K562 (cell line): ENCODE results near the gene NPAS1. TPM values are rescaled to one million over a fixed set of nuclear protein-coding genes. Genes with fewer than 3 reads are reported as not detected.
A peak's percentile ranks its signal among the peaks of the same experiment; 100 is the strongest.

ENCODE experiments used
- ATAC-seq: fragments of 200-7000 bp; cut with Tn5 transposase; 3 replicates; pipeline ENCODE4 v1.9.1; 2020; ENCODE audit warnings: moderate library complexity
- BruUV-seq: library from RNA; stranded (reverse); fragments of 400-500 nt; replicated peaks from 2 replicates; lab custom pipeline; 2021; lab: Mats Ljungman, UMichigan
- CTCF ChIA-PET: fragments of 300-600 bp; formaldehyde crosslinking; extraction: SDS; loops from one replicate; lab custom pipeline; 2021; ENCODE audit warnings: low intra/inter-chr PET ratio; lab: Yijun Ruan, JAX
- POLR2A ChIA-PET: fragments of 300-600, 350-650 bp; sonication (Branson Sonifier 250); formaldehyde crosslinking; extraction: SDS; loops from one replicate; lab custom pipeline; 2021; ENCODE audit warnings: antibody characterized with exemption, inconsistent platforms; lab: Yijun Ruan, JAX
- DNase-seq, 4 experiments: peaks; one replicate each; pipeline versions ENCODE4 v3.0.0 to v3.0.0-alpha.2; 2011 to 2018; ENCODE audit warnings: low spot score in 3 of 4, mixed read lengths in 3 of 4; ENCODE audit errors: extremely low read depth in 1 of 4
- FAIRE-seq: peaks from 2 replicates; lab custom pipeline; 2011; peaks lifted over from hg19 to GRCh38; lab: Jason Lieb, UNC
- H2AFZ ChIP-seq: 2 replicates; pipeline ENCODE4 v1.6.0; 2011; ENCODE audit warnings: low read depth, low read length, control low read depth, inconsistent platforms
- H3K27ac ChIP-seq: fragments of 200-600 bp; 3 replicates; pipeline ENCODE4 v1.8.0; 2011; ENCODE audit warnings: low read depth, mild to moderate bottlenecking, control low read depth, inconsistent platforms, low read length, moderate library complexity, mixed read lengths; ENCODE audit errors: extremely low read depth
- H3K27me3 ChIP-seq, 2 experiments: fragments of 300-600 bp in 1 of 2; 2 replicates in 1 of 2; 3 replicates in 1 of 2; pipeline versions ENCODE4 v1.6.0 to v1.8.0; 2011; ENCODE audit warnings: inconsistent platforms in 2 of 2, low read length in 2 of 2, mild to moderate bottlenecking in 1 of 2, mixed read lengths in 1 of 2, moderate library complexity in 1 of 2; ENCODE audit not compliant: control insufficient read depth in 2 of 2, insufficient read depth in 2 of 2
- H3K36me3 ChIP-seq: fragments of 300-600 bp; 3 replicates; pipeline ENCODE4 v1.8.0; 2011; ENCODE audit warnings: mild to moderate bottlenecking, low read length, inconsistent platforms; ENCODE audit not compliant: control insufficient read depth, insufficient read depth
- H3K4me1 ChIP-seq, 2 experiments: fragments of 200-600 bp in 1 of 2; replicated peaks in 1 of 2; 2 replicates in 1 of 2; 3 replicates in 1 of 2; pipeline versions ENCODE4 v1.5.1 to v1.8.0; 2011; ENCODE audit warnings: inconsistent platforms in 2 of 2, low read length in 2 of 2, mild to moderate bottlenecking in 1 of 2, mixed read lengths in 1 of 2, moderate library complexity in 1 of 2; ENCODE audit not compliant: control insufficient read depth in 2 of 2, insufficient read depth in 2 of 2
- H3K4me2 ChIP-seq: 2 replicates; pipeline ENCODE4 v1.6.1; 2011; ENCODE audit warnings: low read length, control low read depth, inconsistent platforms, mixed read lengths; ENCODE audit not compliant: insufficient read depth
- H3K4me3 ChIP-seq: fragments of 200-600 bp; sonication (generic), shearing (Covaris generic); 2 replicates; pipeline ENCODE4 v1.5.1; 2016; ENCODE audit warnings: control low read depth, inconsistent platforms
- H3K79me2 ChIP-seq: fragments of 200-600 bp; 3 replicates; pipeline ENCODE4 v1.8.0; 2011; ENCODE audit warnings: low read length, inconsistent platforms; ENCODE audit not compliant: control insufficient read depth, insufficient read depth
- H3K9ac ChIP-seq, 2 experiments: 2 replicates each; pipeline versions ENCODE4 v1.6.0 to v1.6.1; 2011; ENCODE audit warnings: low read depth in 2 of 2, low read length in 2 of 2, control low read depth in 1 of 2, inconsistent platforms in 1 of 2, mild to moderate bottlenecking in 1 of 2, mixed read lengths in 1 of 2; ENCODE audit not compliant: insufficient read depth in 1 of 2
- H3K9me1 ChIP-seq: one replicate; pipeline ENCODE4 v1.6.0; 2011; ENCODE audit warnings: inconsistent platforms, mild to moderate bottlenecking, low read length, moderate library complexity; ENCODE audit not compliant: control insufficient read depth, insufficient read depth
- H3K9me3 ChIP-seq: replicated peaks from 2 replicates; pipeline ENCODE4 v1.5.1; 2011; ENCODE audit warnings: low read depth, low read length, inconsistent platforms; ENCODE audit not compliant: control insufficient read depth, insufficient read depth
- H4K20me1 ChIP-seq: replicated peaks from 2 replicates; pipeline ENCODE4 v1.6.1; 2011; ENCODE audit warnings: low read length, inconsistent platforms, mixed read lengths; ENCODE audit not compliant: control insufficient read depth, insufficient read depth
- ESRRB ChIP-seq: fragments of 250-450 bp; sonication (Bioruptor Pico); IDR thresholded peaks from 2 replicates; pipeline ENCODE4 v1.5.0; 2020; ENCODE audit warnings: mild to moderate bottlenecking, moderate library complexity, borderline replicate concordance
- ETS2 ChIP-seq: IDR thresholded peaks from 2 replicates; pipeline ENCODE4 v1.6.1; 2016; ENCODE audit warnings: borderline replicate concordance, missing genetic modification characterization, mild to moderate bottlenecking, moderate library complexity, missing compliant biosample characterization; ENCODE audit not compliant: poor library complexity, severe bottlenecking
- TCFL5 ChIP-seq: fragments of 250-450 bp; sonication (Bioruptor Pico); conservative IDR thresholded peaks from 2 replicates; pipeline ENCODE4 v1.6.1; 2021; ENCODE audit warnings: mild to moderate bottlenecking, moderate library complexity, matching md5 sums
- THRAP3 ChIP-seq: fragments of 450-650 bp; IDR thresholded peaks from 2 replicates; pipeline ENCODE4 v1.6.1; 2016; ENCODE audit warnings: mild to moderate bottlenecking, inconsistent platforms, borderline replicate concordance
- WGBS: fragments of 100-300 bp; shearing (Covaris generic); methylation state at CpG from one replicate; pipeline ENCODE4 v1.1.6; 2016; ENCODE audit warnings: low coverage, mixed read lengths; ENCODE audit not compliant: insufficient coverage; ENCODE audit errors: missing lambda C conversion rate; 5-methylcytosine and 5-hydroxymethylcytosine counted together
- in situ Hi-C: fragments of 300-500 bp; cut with MboI; formaldehyde crosslinking; loops from 4 replicates; pipeline ENCODE4 v1.15.0; 2018; ENCODE audit warnings: inconsistent platforms, mixed read lengths
- intact Hi-C: fragments of 100-400 bp; cut with micrococcal nuclease; formaldehyde crosslinking; loops from 2 replicates; pipeline ENCODE4 v1.14.2; 2022
- polyA plus RNA-seq, 8 experiments: library from polyadenylated mRNA; depleted of rRNA in 4 of 8; stranded (reverse) in 5 of 8; unstranded in 3 of 8; fragments of >200 nt; fragmentation: Nextera tagmentation in 2 of 8; fragmentation: Illumina TruSeq in 1 of 8; extraction: Ambion mirVana in 2 of 8; extraction: Trizol in 1 of 8; gene quantifications; 2 replicates each; pipeline versions ENCODE4 v1.2.1 to v1.2.3, GENCODE V29; 2011 to 2014; ENCODE audit warnings: inconsistent platforms in 1 of 8, missing spikeins in 1 of 8
- total RNA-seq, 7 experiments: library from RNA; depleted of rRNA in 6 of 7; stranded (reverse); fragments of >200 nt in 6 of 7; fragmentation: Illumina TruSeq in 2 of 7; extraction: Trizol in 2 of 7; gene quantifications; 2 replicates each; pipeline versions ENCODE4 v1.2.1 to v1.2.3, GENCODE V29; 2011 to 2021; ENCODE audit warnings: low replicate concordance in 1 of 7
- TF ChIP-seq, protein P1 (sequence below), 2 experiments: IDR thresholded peaks; 2 replicates each; pipeline ENCODE4 v1.6.1; 2012; ENCODE audit warnings: improper control_type of control experiment in 2 of 2, low read depth in 2 of 2, low read length in 2 of 2, borderline replicate concordance in 1 of 2
- TF ChIP-seq, protein P2 (sequence below): fragments of 450-650 bp; IDR thresholded peaks from 2 replicates; pipeline ENCODE4 v1.6.1; 2017; ENCODE audit warnings: antibody characterized with exemption, mild to moderate bottlenecking
- TF ChIP-seq, protein P3 (sequence below): fragments of 150-350 bp; conservative IDR thresholded peaks from 2 replicates; pipeline ENCODE4 v1.6.1; 2014; ENCODE audit warnings: low read length

The NPAS1 gene
- total and polyA plus RNA-seq, 9 of the 15 experiments (the other 6 are each of a cell fraction or from before 2014, with no cell fraction given): 0.58 to 5.3 (median 2.0) TPM; not detected in 2

DNA sequence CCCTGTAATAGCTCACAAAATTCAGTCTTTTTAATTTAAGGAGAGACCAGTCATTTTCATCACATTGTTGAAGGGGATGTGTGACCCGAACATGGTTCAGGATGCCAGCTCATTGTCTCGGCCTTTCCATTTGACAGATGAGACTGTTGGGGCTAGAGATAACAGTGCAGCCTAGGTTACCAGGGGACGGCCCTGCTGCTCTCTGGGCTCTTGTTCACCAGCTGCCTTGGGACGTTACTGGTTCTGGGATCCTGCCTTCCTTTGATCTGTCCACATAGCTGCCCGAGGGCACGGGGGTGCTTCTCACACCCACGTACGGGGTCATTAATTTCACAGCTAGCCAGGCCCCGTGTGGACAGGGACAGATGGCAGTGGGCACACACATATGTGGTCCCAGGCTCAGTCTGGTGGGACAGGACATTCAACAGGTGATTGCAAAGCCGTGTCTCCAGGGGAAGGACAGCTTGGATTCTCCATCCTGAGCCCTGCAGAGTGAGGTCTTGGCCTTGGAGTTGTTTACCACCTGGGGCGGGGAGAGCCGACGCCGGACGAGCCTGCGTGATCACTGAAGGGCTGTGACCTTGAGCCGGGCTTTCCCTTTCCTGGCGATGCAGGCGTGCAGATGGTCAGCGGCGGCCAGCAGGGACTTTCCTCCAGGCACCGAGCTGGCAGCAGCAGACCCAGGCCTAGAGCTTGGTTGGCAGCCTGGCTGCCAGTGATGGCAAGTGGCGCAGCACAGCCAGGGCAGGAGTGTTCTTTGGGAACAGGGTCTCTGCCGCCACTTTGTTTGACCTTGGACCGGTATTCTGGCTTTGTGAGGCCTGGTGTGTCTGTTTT is 26.7 kb upstream of the NPAS1 start:
- WGBS: 86% methylated on average over 21 of the region's 25 CpGs
- Histone ChIP-seq H3K4me1 (peaks cover 8 to 27% of the 10 kb centered on the region in 2 experiments; a peak in 4 of 5 replicates), H2AFZ (no peak overlapping the region), H3K9ac (peak overlapping the region in 1 of 2 experiments; percentile 73; a peak in 1 of 4 replicates), H3K4me2 (no peak overlapping the region), H3K9me1 (no peaks in the 10 kb centered on the region), H3K27me3 (no peaks in the 10 kb centered on the region), H4K20me1 (0 out of 2 replicates have a peak, but pooled peaks cover 6% of the 10 kb centered on the region), H3K27ac (no peak overlapping the region), H3K36me3 (peaks cover 61% of the 10 kb centered on the region; the same call in 2 of the 3 replicates), H3K79me2 (no peaks in the 10 kb centered on the region; the same call in 2 of the 3 replicates), H3K4me3 (no peak overlapping the region), H3K9me3 (no peaks in the 10 kb centered on the region)
- in situ Hi-C loops: loop anchor here (5.0 to 10.0 kb wide), 2 partner anchors 141 to 238 kb away; partner anchors contain the start of gene AP2S1
- intact Hi-C loops: no loop called here
- DNase-seq: no peak
- FAIRE-seq: no peak
- ChIA-PET CTCF (interaction anchor here (3.1 kb wide), 1 partner anchor 137 kb away, joined by 15 read pairs; no protein-coding TSS in a partner anchor), POLR2A (interaction anchor here (1.0 kb wide), 1 partner anchor 10 kb away, joined by 4 read pairs; no protein-coding TSS in a partner anchor)
- TF ChIP-seq, protein P1, sequence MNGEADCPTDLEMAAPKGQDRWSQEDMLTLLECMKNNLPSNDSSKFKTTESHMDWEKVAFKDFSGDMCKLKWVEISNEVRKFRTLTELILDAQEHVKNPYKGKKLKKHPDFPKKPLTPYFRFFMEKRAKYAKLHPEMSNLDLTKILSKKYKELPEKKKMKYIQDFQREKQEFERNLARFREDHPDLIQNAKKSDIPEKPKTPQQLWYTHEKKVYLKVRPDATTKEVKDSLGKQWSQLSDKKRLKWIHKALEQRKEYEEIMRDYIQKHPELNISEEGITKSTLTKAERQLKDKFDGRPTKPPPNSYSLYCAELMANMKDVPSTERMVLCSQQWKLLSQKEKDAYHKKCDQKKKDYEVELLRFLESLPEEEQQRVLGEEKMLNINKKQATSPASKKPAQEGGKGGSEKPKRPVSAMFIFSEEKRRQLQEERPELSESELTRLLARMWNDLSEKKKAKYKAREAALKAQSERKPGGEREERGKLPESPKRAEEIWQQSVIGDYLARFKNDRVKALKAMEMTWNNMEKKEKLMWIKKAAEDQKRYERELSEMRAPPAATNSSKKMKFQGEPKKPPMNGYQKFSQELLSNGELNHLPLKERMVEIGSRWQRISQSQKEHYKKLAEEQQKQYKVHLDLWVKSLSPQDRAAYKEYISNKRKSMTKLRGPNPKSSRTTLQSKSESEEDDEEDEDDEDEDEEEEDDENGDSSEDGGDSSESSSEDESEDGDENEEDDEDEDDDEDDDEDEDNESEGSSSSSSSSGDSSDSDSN (IDR thresholded peaks at IDR 0.05; ENCODE audit: borderline replicate concordance in 1 of 2, low read depth in 2 of 2, low read length in 2 of 2): no peak
- TF ChIP-seq THRAP3: no peak
- no peak for TF ChIP-seq ETS2
- TF ChIP-seq, protein P2, sequence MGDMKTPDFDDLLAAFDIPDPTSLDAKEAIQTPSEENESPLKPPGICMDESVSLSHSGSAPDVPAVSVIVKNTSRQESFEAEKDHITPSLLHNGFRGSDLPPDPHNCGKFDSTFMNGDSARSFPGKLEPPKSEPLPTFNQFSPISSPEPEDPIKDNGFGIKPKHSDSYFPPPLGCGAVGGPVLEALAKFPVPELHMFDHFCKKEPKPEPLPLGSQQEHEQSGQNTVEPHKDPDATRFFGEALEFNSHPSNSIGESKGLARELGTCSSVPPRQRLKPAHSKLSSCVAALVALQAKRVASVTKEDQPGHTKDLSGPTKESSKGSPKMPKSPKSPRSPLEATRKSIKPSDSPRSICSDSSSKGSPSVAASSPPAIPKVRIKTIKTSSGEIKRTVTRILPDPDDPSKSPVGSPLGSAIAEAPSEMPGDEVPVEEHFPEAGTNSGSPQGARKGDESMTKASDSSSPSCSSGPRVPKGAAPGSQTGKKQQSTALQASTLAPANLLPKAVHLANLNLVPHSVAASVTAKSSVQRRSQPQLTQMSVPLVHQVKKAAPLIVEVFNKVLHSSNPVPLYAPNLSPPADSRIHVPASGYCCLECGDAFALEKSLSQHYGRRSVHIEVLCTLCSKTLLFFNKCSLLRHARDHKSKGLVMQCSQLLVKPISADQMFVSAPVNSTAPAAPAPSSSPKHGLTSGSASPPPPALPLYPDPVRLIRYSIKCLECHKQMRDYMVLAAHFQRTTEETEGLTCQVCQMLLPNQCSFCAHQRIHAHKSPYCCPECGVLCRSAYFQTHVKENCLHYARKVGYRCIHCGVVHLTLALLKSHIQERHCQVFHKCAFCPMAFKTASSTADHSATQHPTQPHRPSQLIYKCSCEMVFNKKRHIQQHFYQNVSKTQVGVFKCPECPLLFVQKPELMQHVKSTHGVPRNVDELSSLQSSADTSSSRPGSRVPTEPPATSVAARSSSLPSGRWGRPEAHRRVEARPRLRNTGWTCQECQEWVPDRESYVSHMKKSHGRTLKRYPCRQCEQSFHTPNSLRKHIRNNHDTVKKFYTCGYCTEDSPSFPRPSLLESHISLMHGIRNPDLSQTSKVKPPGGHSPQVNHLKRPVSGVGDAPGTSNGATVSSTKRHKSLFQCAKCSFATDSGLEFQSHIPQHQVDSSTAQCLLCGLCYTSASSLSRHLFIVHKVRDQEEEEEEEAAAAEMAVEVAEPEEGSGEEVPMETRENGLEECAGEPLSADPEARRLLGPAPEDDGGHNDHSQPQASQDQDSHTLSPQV: no peak
- no peak for TF ChIP-seq ESRRB
- no peak for TF ChIP-seq TCFL5
- TF ChIP-seq, protein P3, sequence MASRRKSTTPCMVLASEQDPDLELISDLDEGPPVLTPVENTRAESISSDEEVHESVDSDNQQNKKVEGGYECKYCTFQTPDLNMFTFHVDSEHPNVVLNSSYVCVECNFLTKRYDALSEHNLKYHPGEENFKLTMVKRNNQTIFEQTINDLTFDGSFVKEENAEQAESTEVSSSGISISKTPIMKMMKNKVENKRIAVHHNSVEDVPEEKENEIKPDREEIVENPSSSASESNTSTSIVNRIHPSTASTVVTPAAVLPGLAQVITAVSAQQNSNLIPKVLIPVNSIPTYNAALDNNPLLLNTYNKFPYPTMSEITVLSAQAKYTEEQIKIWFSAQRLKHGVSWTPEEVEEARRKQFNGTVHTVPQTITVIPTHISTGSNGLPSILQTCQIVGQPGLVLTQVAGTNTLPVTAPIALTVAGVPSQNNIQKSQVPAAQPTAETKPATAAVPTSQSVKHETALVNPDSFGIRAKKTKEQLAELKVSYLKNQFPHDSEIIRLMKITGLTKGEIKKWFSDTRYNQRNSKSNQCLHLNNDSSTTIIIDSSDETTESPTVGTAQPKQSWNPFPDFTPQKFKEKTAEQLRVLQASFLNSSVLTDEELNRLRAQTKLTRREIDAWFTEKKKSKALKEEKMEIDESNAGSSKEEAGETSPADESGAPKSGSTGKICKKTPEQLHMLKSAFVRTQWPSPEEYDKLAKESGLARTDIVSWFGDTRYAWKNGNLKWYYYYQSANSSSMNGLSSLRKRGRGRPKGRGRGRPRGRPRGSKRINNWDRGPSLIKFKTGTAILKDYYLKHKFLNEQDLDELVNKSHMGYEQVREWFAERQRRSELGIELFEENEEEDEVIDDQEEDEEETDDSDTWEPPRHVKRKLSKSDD: no peak
- ATAC-seq: no peak
- BruUV-seq: no TSS peak
